HEK293 (cell line): Measurements from ENCODE around the gene GPRC5D.

Experiments
- CTCF ChIA-PET: fragments of 350-600 bp; formaldehyde crosslinking; extraction: SDS; loops from one replicate; lab custom pipeline; 2021; ENCODE audit warnings: antibody characterized with exemption; lab: Yijun Ruan, JAX
- POLR2A ChIA-PET: fragments of 300-600 bp; formaldehyde crosslinking; extraction: SDS; loops from one replicate; lab custom pipeline; 2020; ENCODE audit warnings: antibody characterized with exemption, inconsistent platforms; lab: Yijun Ruan, JAX
- H3K27ac ChIP-seq: fragments of 200-500 bp; sonication (Bioruptor generic); 2 replicates; pipeline ENCODE4 v1.5.1; 2014; ENCODE audit warnings: low read depth, low read length, control low read depth, inconsistent platforms; ENCODE audit errors: extremely low read depth
- H3K36me3 ChIP-seq, 2 experiments: fragments of 200-500 bp in 1 of 2; sonication (Bioruptor generic) in 1 of 2; 1 replicate in 1 of 2; 2 replicates in 1 of 2; pipeline ENCODE4 v1.5.1; 2014 to 2017; ENCODE audit warnings: inconsistent platforms in 2 of 2, low read length in 2 of 2; ENCODE audit not compliant: control insufficient read depth in 2 of 2, insufficient read depth in 1 of 2
- H3K4me1 ChIP-seq: fragments of 200-500 bp; sonication (Bioruptor generic); 2 replicates; pipeline ENCODE4 v1.5.1; 2014; ENCODE audit warnings: mild to moderate bottlenecking, low read length, inconsistent platforms; ENCODE audit not compliant: control insufficient read depth, insufficient read depth
- H3K4me3 ChIP-seq: 2 replicates; pipeline ENCODE4 v1.5.1; 2011; ENCODE audit warnings: low read depth, mild to moderate bottlenecking, control low read depth, low read length, moderate library complexity
- H3K9me3 ChIP-seq: fragments of 200-500 bp; sonication (Bioruptor generic); 2 replicates; pipeline ENCODE4 v1.5.1; 2014; ENCODE audit warnings: low read depth, low read length, inconsistent platforms; ENCODE audit not compliant: control insufficient read depth, insufficient read depth
- HOXD13 ChIP-seq: sonication (generic); formaldehyde crosslinking; IDR thresholded peaks from 2 replicates; pipeline ENCODE4 v1.8.0; 2022; ENCODE audit warnings: missing genetic modification reagents, borderline replicate concordance
- KLF16 ChIP-seq: fragments of 450-650 bp; formaldehyde crosslinking; IDR thresholded peaks from 2 replicates; pipeline ENCODE4 v1.5.1; 2017; ENCODE audit warnings: missing biosample characterization, missing genetic modification characterization
- KLF8 ChIP-seq: fragments of 450-650 bp; formaldehyde crosslinking; IDR thresholded peaks from 2 replicates; pipeline ENCODE4 v1.5.1; 2016; ENCODE audit warnings: missing biosample characterization, missing genetic modification characterization
- OSR2 ChIP-seq: fragments of 450-650 bp; formaldehyde crosslinking; IDR thresholded peaks from 2 replicates; pipeline ENCODE4 v1.5.1; 2016; ENCODE audit warnings: missing biosample characterization, missing genetic modification characterization
- REPIN1 ChIP-seq: fragments of 450-650 bp; formaldehyde crosslinking; IDR thresholded peaks from 2 replicates; pipeline ENCODE4 v1.5.1; 2017; ENCODE audit warnings: missing biosample characterization, missing genetic modification characterization, low read depth
- SALL2 ChIP-seq: fragments of 450-650 bp; formaldehyde crosslinking; IDR thresholded peaks from 2 replicates; pipeline ENCODE4 v1.5.0; 2017; ENCODE audit warnings: missing biosample characterization, mild to moderate bottlenecking, missing genetic modification characterization, borderline replicate concordance
- SP2 ChIP-seq: fragments of 450-650 bp; formaldehyde crosslinking; IDR thresholded peaks from 2 replicates; pipeline ENCODE4 v1.5.1; 2016; ENCODE audit warnings: missing biosample characterization, missing genetic modification characterization
- ZNF114 ChIP-seq: fragments of 450-650 bp; formaldehyde crosslinking; IDR thresholded peaks from 2 replicates; pipeline ENCODE4 v1.5.0; 2017; ENCODE audit warnings: missing biosample characterization, missing genetic modification characterization
- ZNF133 ChIP-seq: fragments of 450-650 bp; formaldehyde crosslinking; IDR thresholded peaks from 2 replicates; pipeline ENCODE4 v1.5.1; 2016; ENCODE audit warnings: missing biosample characterization, missing genetic modification characterization
- ZNF157 ChIP-seq: fragments of 450-650 bp; formaldehyde crosslinking; IDR thresholded peaks from 2 replicates; pipeline ENCODE4 v1.5.1; 2016; ENCODE audit warnings: missing biosample characterization, missing genetic modification characterization
- ZNF23 ChIP-seq: fragments of 450-650 bp; formaldehyde crosslinking; IDR thresholded peaks from 2 replicates; pipeline ENCODE4 v1.5.1; 2016; ENCODE audit warnings: missing biosample characterization, missing genetic modification characterization, borderline replicate concordance
- ZNF239 ChIP-seq: fragments of 450-650 bp; formaldehyde crosslinking; IDR thresholded peaks from 2 replicates; pipeline ENCODE4 v1.5.1; 2016; ENCODE audit warnings: missing biosample characterization, missing genetic modification characterization
- ZNF26 ChIP-seq: fragments of 450-650 bp; formaldehyde crosslinking; IDR thresholded peaks from 2 replicates; pipeline ENCODE4 v1.5.1; 2016; ENCODE audit warnings: missing biosample characterization, missing genetic modification characterization
- ZNF274 ChIP-seq, 2 experiments: fragments of 200-500 bp in 1 of 2; fragments of 450-650 bp in 1 of 2; sonication (Bioruptor generic) in 1 of 2; formaldehyde crosslinking in 1 of 2; IDR thresholded peaks; 2 replicates each; pipeline versions ENCODE4 v1.5.1 to v1.6.1; 2014 to 2016; ENCODE audit warnings: borderline replicate concordance in 1 of 2, inconsistent platforms in 1 of 2, low read length in 1 of 2, missing biosample characterization in 1 of 2, missing genetic modification characterization in 1 of 2
- ZNF311 ChIP-seq: fragments of 450-650 bp; formaldehyde crosslinking; IDR thresholded peaks from 2 replicates; pipeline ENCODE4 v1.5.1; 2017; ENCODE audit warnings: missing biosample characterization, missing genetic modification characterization, borderline replicate concordance
- ZNF426 ChIP-seq: fragments of 450-650 bp; formaldehyde crosslinking; IDR thresholded peaks from 2 replicates; pipeline ENCODE4 v1.5.1; 2017; ENCODE audit warnings: missing biosample characterization, missing genetic modification characterization, mild to moderate bottlenecking, inconsistent platforms, moderate library complexity
- ZNF433 ChIP-seq: fragments of 450-650 bp; formaldehyde crosslinking; IDR thresholded peaks from 2 replicates; pipeline ENCODE4 v1.5.1; 2016; ENCODE audit warnings: missing biosample characterization, missing genetic modification characterization, low read depth
- ZNF488 ChIP-seq: fragments of 450-650 bp; formaldehyde crosslinking; IDR thresholded peaks from 2 replicates; pipeline ENCODE4 v1.5.1; 2016; ENCODE audit warnings: missing biosample characterization, missing genetic modification characterization
- ZNF544 ChIP-seq: fragments of 450-650 bp; formaldehyde crosslinking; IDR thresholded peaks from 2 replicates; pipeline ENCODE4 v1.5.0; 2017; ENCODE audit warnings: missing biosample characterization, missing genetic modification characterization
- ZNF560 ChIP-seq: fragments of 450-650 bp; formaldehyde crosslinking; IDR thresholded peaks from 2 replicates; pipeline ENCODE4 v1.5.1; 2017; ENCODE audit warnings: missing biosample characterization, missing genetic modification characterization, borderline replicate concordance
- ZNF571 ChIP-seq: fragments of 450-650 bp; formaldehyde crosslinking; IDR thresholded peaks from 2 replicates; pipeline ENCODE4 v1.5.0; 2017; ENCODE audit warnings: missing biosample characterization, missing genetic modification characterization
- ZNF610 ChIP-seq: fragments of 450-650 bp; formaldehyde crosslinking; IDR thresholded peaks from 2 replicates; pipeline ENCODE4 v1.5.1; 2016; ENCODE audit warnings: missing biosample characterization, missing genetic modification characterization, borderline replicate concordance
- ZNF776 ChIP-seq: fragments of 450-650 bp; formaldehyde crosslinking; IDR thresholded peaks from 2 replicates; pipeline ENCODE4 v1.5.0; 2017; ENCODE audit warnings: missing biosample characterization, missing genetic modification characterization, borderline replicate concordance
- ZXDB ChIP-seq: fragments of 450-650 bp; formaldehyde crosslinking; IDR thresholded peaks from 2 replicates; pipeline ENCODE4 v1.5.1; 2016; ENCODE audit warnings: missing biosample characterization, missing genetic modification characterization
- TF ChIP-seq, protein P1 (sequence below): fragments of 450-650 bp; formaldehyde crosslinking; IDR thresholded peaks from 2 replicates; pipeline ENCODE4 v1.5.1; 2016; ENCODE audit warnings: missing biosample characterization, missing genetic modification characterization

Gene GPRC5D

DNA sequence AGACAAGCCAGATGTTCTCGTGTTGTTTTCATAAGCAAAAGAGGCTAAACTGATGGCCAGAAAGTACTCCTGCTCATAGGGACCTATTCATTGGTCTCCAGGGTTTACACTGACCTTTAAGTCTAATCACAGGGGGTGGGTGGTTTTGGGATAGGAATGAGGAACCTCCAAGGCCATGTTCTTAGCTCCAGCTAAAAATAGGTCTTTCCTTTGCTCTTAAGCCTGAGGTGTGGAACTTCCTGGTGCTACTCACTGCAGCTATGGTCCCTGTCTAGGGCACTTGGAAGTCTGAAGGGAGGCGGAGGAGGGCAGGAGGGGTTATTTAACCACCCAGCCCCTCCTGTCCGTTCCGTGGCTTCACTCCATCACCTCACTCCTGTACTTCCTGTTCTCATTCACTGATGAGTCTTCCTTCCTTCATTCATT lies 42.0 kb downstream of the GPRC5D start (continued):
- TF ChIP-seq ZNF488 = no peak
- no peak for TF ChIP-seq ZNF274 (IDR thresholded peaks at IDR 0.05; ENCODE audit: low read length)
- TF ChIP-seq ZNF274 (tag by site-specific recombination; IDR thresholded peaks at IDR 0.05; ENCODE audit: borderline replicate concordance) = no peak
- no peak for TF ChIP-seq ZNF114 (tag by site-specific recombination)

- CTCF ChIA-PET = interaction anchor here (0.6 to 1.9 kb wide), 2 partner anchors 17 to 205 kb away, joined by 3 read pairs; no protein-coding TSS in a partner anchor
- H3K4me1 ChIP-seq = peaks cover 9% of the 10 kb centered on the region; the same call in 1 of the 2 replicates
- no peaks in the 10 kb centered on the region for H3K9me3 ChIP-seq
- no peak overlapping the region for H3K27ac ChIP-seq
- TF ChIP-seq SALL2 = no peak
- no peak for TF ChIP-seq ZNF157
- TF ChIP-seq ZNF544 = no peak
- TF ChIP-seq ZNF426 (tag by site-specific recombination) = no peak
- no peak for TF ChIP-seq ZNF23 (tag by site-specific recombination)
- POLR2A ChIA-PET = interaction anchor here (2.4 kb wide), 1 partner anchor 18 kb away, joined by 7 read pairs; the partner anchor contains the start of gene GPRC5A
- no peak overlapping the region for H3K4me3 ChIP-seq
- peaks cover 0 to 31% of the 10 kb centered on the region in 2 experiments for H3K36me3 ChIP-seq
Measured at GRCh38 chr12:12909228-12909994, 42.6 kb downstream of the GPRC5D start.

GRCh38 chr12:12908711-12909110 lies 43.3 kb downstream of the GPRC5D start:
- TF ChIP-seq ZNF311 (no peak), KLF8 (tag by site-specific recombination) (no peak), ZXDB (tag by site-specific recombination) (no peak), SP2 (tag by site-specific recombination) (no peak), ZNF571 (tag by site-specific recombination) (no peak), ZNF433 (tag by site-specific recombination) (no peak), ZNF133 (no peak), OSR2 (no peak), HOXD13 (CRISPR knock-in tag) (no peak), KLF16 (tag by site-specific recombination) (no peak), REPIN1 (tag by site-specific recombination) (no peak), ZNF560 (tag by site-specific recombination) (no peak), ZNF26 (tag by site-specific recombination) (no peak), ZNF776 (no peak), ZNF239 (tag by site-specific recombination) (no peak), ZNF610 (tag by site-specific recombination) (no peak)
- TF ChIP-seq, protein P1, sequence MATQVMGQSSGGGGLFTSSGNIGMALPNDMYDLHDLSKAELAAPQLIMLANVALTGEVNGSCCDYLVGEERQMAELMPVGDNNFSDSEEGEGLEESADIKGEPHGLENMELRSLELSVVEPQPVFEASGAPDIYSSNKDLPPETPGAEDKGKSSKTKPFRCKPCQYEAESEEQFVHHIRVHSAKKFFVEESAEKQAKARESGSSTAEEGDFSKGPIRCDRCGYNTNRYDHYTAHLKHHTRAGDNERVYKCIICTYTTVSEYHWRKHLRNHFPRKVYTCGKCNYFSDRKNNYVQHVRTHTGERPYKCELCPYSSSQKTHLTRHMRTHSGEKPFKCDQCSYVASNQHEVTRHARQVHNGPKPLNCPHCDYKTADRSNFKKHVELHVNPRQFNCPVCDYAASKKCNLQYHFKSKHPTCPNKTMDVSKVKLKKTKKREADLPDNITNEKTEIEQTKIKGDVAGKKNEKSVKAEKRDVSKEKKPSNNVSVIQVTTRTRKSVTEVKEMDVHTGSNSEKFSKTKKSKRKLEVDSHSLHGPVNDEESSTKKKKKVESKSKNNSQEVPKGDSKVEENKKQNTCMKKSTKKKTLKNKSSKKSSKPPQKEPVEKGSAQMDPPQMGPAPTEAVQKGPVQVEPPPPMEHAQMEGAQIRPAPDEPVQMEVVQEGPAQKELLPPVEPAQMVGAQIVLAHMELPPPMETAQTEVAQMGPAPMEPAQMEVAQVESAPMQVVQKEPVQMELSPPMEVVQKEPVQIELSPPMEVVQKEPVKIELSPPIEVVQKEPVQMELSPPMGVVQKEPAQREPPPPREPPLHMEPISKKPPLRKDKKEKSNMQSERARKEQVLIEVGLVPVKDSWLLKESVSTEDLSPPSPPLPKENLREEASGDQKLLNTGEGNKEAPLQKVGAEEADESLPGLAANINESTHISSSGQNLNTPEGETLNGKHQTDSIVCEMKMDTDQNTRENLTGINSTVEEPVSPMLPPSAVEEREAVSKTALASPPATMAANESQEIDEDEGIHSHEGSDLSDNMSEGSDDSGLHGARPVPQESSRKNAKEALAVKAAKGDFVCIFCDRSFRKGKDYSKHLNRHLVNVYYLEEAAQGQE (tag by site-specific recombination) = no peak
- Histone ChIP-seq H3K36me3 (peaks cover 0 to 31% of the 10 kb centered on the region in 2 experiments), H3K9me3 (no peaks in the 10 kb centered on the region), H3K4me3 (no peak overlapping the region), H3K4me1 (peaks cover 4% of the 10 kb centered on the region; the same call in 1 of the 2 replicates), H3K27ac (no peak overlapping the region)
- ChIA-PET CTCF (interaction anchor here (0.6 to 4.0 kb wide), 6 partner anchors 7 to 205 kb away, joined by 3 to 17 read pairs (median 4); no protein-coding TSS in a partner anchor), POLR2A (interaction anchor here (2.4 kb wide), 1 partner anchor 17 kb away, joined by 7 read pairs; the partner anchor contains the start of gene GPRC5A)
